ENCODE measurements around the gene IQSEC3. TPM values are rescaled to one million over a fixed set of nuclear protein-coding genes. Genes with fewer than 3 reads are reported as not detected.
"Not testable (repeated sequence)": the region's sequence is repeated elsewhere in the genome, so short reads cannot be mapped to it uniquely, and the experiment has no call there.

The IQSEC3 gene
- total RNA-seq, 1 experiment from 2014 or later: 0.55 TPM

DNA sequence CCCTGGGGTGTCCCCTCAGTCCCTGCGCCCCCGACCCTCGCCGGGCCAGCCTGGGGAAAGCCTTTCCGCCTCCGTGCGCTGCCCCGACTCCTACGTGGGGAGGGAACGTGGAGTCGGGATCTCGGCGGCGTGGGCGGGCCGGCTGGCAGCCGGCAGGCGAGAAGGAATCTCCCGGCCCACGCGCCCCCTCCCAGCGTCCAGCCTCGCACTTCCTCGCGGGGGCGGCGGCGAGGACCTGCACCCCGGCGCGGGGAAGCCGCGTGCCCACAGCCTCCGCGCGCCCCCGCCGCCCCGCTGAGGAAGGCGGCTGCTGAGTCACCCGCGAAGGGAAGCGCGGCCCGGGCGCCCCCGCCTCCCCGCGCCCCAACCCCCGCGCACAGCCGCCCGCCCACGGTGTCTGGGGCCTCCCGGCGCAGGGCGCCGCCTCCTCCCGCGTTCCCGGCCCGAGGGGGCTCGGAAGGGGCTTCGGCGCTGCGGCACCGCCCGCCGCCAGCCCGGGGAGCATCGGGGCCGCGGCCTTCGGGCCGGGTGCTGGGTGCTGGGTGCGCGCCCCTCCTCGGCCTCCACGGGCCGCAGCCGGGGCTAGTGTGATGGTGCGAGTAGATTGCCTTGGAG is 11.3 kb downstream of the IQSEC3 start:
- H3K4me1 ChIP-seq (ENCODE audit: insufficient read depth, low read length); H2AK5ac ChIP-seq (ENCODE audit: insufficient read length, low read length); H3K9me3 Mint-ChIP-seq; H2BK12ac ChIP-seq (ENCODE audit: insufficient read length, low read depth, low read length); H3K9me3 ChIP-seq (ENCODE audit: control insufficient read depth, low read depth, low read length); H3K23me2 ChIP-seq (ENCODE audit: insufficient read length, low read depth, low read length, poor library complexity, severe bottlenecking); H3K79me2 ChIP-seq (ENCODE audit: insufficient read depth, low read length); H4K5ac ChIP-seq (ENCODE audit: insufficient read length, low read depth, low read length); H3K4me2 ChIP-seq (ENCODE audit: insufficient read depth, insufficient read length, low read length); H2BK20ac ChIP-seq (ENCODE audit: low read depth, low read length, poor library complexity, severe bottlenecking); H4K8ac ChIP-seq (replicated peaks; ENCODE audit: insufficient read length, low read depth, low read length); H2BK5ac ChIP-seq (ENCODE audit: insufficient read length, low read length); H3K9ac ChIP-seq (ENCODE audit: extremely low read depth, insufficient read length, low read length); H2AFZ ChIP-seq (ENCODE audit: low read length); H3K27ac ChIP-seq (ENCODE audit: insufficient read length, low read depth, low read length); H3K4ac ChIP-seq (ENCODE audit: low read depth, low read length); H4K91ac ChIP-seq (ENCODE audit: insufficient read length, low read depth, low read length); H3K56ac ChIP-seq (ENCODE audit: insufficient read length, low read depth, low read length); H3T11ph ChIP-seq (ENCODE audit: low read length); H2BK15ac ChIP-seq (ENCODE audit: low read depth, low read length); H3K18ac ChIP-seq (ENCODE audit: insufficient read length, low read depth, low read length); H3K79me1 ChIP-seq (ENCODE audit: insufficient read depth, low read depth, low read length, poor library complexity, severe bottlenecking); H3K14ac ChIP-seq (ENCODE audit: insufficient read depth, low read length); H3K27ac Mint-ChIP-seq; H3K27me3 ChIP-seq (ENCODE audit: insufficient read depth, low read length); H4K20me1 ChIP-seq (ENCODE audit: control insufficient read depth, insufficient read depth, insufficient read length); H3K36me3 Mint-ChIP-seq (ENCODE audit: insufficient read depth in 1 of 3, low read depth in 3 of 3); H2BK120ac ChIP-seq (ENCODE audit: low read depth, low read length, poor library complexity, severe bottlenecking); H3K23ac ChIP-seq (ENCODE audit: insufficient read length, low read depth, low read length): not testable (repeated sequence)
- Mint-ChIP-seq H3K4me1 (peaks cover 9 to 14% of the 10 kb centered on the region in 2 experiments; a peak in 3 of 4 replicates), H3K4me3 (peak overlapping the region; percentile 41 to 73; a peak in 3 of 5 replicates), H3K27me3 (ENCODE audit: low read depth) (peaks cover 72% of the 10 kb centered on the region)
- DNase-seq: peak; percentile 26
- no CpG with 5 or more reads among the region's 82 CpGs for WGBS (ENCODE audit: extremely low coverage, insufficient read length, low lambda C conversion rate)

All from H9 (cell line).